Stimulated activated CD4-positive, alpha-beta T cell treated with anti-CD3 and anti-CD28 coated beads, Interleukin-2, amount 100 ng/mL, for 24 hours (primary cell): ENCODE results near the gene RDH16.
A peak's percentile ranks its signal among the peaks of the same experiment; 100 is the strongest.
"Not testable (repeated sequence)": the region's sequence is repeated elsewhere in the genome, so short reads cannot be mapped to it uniquely, and the experiment has no call there.

Experiments
- DNase-seq, 2 donors: peaks; one replicate each; pipeline ENCODE4 v3.0.0-alpha.2; 2020

RDH16 gene

DNA sequence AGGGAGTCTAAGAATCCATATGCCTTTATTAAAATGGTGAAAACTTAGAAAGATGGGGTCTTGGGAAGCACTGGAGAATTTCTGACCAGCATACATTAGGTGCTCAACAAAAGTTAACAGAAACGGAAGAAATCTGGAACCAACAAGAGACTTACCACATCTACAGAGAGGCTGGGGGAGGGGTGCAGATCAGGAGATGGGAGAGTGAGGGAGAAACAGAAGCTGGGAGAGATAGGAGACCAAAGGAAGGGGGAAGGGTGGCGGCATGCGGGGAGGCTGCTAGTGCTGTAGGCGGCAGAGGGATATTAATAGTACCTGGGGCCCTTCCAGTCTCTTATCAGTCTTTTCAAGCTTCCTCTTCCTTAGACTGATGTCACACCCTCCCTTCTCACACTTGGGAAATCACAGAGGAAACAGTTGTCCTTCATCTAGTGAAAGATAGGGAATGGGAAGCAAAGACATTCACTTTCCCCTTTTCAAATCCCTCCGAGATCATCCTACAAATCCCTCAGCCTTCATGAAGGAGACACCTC lies 30.9 kb upstream of the RDH16 start:
- DNase-seq: no peak

DNA sequence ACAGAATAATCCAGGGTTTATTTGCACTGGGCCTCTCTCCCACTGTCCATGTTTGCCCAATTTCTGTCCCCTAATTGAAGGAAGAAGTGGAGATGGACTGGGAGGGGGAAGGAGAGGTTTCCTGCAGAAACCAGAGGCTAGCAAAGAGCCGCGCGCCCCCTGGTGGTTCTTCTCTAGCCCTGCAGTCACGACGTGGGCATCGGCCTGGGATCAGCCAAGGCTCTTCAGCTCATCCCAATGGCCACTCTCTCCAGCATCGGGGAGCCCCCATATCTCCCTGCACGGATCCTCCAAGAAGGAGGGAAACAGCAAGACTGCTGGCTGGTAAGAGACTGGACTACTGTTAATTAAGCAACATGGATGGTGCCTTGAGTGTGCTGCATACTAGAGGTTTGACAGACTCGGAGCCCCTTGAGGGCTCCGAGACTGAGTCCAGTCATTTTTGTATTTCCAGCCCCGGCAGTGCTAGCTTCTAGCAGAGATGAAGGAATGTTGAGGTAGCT lies 30.2 kb upstream of the RDH16 start:
- peak; percentile 82 to 83 for DNase-seq

DNA sequence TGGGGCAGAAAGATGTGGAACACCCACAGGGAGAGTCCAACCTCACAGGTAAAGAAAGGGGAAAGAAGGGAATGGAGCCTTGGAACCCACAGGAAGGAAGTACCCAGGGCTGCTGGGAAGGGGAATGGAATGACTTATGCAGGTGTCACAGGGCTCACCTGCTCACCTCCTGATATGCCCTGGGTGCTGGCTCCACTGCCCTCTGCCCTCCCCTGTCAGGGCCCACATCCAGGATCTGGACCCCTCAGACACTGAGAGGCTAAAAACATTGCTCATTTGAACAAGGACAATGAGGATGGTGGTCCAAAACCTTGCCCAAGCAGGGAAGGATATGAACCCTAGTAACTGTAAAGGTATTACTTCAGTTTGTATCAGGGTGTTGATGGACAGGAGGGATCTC lies 29.6 kb upstream of the RDH16 start:
- DNase-seq: no peak

DNA sequence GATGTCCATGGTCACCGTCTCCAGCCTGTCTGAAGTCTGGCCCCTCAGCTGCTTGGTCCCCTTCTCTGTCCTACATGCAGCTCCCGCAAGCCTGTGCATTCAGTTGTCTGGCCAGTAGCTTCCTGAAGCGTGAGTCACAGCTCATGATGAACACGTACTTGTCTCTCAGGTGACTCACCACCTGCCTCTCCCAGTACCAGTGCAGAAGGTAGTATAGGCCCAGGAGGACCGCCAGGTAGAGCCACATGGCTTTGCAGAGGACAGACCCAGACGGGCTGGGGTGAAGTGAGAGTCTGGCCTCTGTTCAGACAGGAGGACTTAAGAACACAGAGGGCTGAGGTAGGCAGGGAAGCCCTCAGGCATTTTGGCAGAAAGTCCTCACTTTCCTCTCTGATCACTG lies 28.3 kb upstream of the RDH16 start:
- not testable (repeated sequence) for DNase-seq

DNA sequence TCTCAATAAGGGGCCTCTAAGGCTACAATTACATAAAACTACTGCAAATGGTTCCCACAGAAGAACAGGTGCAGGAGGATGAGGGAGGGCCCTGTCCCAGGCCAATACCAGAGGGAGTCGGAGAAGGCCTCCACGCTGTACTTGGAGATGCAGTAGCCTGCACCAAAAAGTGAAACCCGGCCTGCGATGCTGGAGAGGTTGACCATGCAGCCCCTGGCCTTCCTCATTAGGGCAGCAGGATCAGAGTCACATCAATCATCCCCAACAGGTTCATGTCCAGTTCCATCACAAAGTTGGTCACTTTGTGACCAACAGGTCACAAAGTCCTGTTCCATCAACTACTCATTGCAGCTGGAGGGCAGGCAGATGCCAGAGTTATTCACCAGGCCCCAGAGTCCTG lies 26.0 kb upstream of the RDH16 start:
- no peak for DNase-seq

DNA sequence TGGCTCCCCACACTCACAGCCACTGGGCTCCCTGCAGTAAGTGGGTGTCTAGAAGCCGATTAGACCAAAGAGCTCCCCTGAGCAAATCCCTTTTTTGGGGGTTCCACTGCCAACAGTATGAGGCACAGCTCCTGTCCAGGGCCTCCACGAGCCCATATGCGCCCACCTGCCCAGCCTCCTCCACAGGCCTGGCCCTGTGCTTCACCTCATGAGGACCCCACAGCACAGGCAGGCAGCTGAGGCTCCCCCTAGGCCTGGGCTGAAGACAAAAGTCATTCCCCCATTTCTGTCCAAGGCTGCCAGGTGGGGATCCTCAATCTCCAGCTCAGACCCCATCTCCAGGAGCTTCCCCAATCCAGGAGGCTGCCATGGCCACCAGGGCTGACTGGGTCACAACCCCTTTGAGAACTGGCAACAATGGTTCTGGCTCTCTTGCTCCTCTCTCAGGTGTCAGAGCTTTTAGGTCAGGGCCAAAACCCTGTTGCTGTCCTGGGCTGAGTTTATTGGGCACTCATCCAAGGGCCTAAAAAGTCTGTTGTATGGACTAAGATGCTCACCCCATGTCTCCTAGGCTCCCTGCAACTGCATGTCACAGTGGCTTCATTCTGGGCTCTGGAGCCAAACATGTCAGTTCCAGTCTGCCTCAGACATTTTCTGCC lies 25.3 kb upstream of the RDH16 start:
- DNase-seq: not testable (repeated sequence)

DNA sequence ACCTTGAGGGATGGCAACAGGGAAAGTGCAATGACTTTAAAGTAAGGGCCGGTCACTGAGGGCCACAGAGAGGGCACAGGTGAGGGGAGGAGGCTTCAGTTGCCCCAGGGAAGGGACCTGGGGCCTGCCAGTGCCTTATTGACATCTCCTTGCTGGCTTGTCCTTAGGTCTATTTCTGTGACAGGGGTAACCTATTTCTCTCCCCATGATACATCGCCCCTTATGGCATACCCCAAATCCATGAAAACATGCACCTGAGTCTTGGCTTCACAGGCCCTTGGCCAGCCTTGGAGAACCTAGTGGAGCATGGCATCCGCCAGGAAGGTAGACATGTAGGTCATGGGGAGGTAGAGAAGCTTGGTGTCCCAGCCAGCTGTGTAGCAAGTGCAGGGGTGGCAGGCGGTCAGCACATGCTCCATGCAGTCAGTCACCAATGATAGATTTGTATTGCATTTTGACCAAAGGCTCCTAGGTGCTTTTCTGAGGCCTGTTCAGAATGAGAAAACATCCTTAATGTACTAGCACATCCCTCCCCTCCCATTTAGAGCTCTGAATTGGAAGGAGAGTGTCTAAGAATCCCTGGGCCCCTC lies 23.6 kb upstream of the RDH16 start:
- no peak for DNase-seq

DNA sequence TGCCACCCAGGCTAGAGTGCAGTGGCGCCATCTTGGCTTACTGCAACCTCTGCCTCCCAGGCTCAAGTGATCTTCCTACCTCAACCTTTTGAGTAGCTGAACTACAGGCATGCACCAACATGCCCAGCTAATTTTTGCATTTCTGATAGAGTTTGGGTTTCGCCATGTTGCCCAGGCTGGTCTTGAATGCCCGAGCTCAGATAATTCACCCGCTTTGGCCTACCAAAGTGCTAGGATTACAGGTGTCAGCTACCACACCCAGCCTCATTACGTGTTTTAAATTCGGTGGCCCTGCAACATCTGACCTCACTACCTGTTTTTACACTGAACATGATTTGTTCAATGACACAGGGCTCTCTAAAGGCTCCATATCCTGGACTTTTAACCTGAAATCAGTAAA lies 22.9 kb upstream of the RDH16 start:
- no peak for DNase-seq

DNA sequence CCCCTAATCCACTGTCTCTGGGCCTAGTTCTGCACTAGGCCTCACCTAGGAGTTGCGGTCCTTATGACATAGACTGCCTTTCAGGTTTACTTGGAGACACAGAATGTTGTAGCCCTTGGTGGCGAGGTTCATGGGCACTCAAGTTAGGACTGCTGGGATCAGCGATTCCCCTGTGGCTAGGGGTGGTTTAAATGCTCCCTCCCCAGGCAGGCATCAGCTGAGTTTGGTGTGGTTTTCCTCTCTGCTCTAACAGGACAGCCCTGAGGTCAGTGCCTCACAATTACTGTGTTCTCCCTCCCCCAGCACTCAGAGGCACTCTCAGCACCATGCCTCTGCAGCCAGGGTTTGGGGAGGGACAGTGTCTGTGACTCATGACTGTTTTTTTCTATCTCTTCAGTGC lies 22.2 kb upstream of the RDH16 start:
- no peak for DNase-seq

DNA sequence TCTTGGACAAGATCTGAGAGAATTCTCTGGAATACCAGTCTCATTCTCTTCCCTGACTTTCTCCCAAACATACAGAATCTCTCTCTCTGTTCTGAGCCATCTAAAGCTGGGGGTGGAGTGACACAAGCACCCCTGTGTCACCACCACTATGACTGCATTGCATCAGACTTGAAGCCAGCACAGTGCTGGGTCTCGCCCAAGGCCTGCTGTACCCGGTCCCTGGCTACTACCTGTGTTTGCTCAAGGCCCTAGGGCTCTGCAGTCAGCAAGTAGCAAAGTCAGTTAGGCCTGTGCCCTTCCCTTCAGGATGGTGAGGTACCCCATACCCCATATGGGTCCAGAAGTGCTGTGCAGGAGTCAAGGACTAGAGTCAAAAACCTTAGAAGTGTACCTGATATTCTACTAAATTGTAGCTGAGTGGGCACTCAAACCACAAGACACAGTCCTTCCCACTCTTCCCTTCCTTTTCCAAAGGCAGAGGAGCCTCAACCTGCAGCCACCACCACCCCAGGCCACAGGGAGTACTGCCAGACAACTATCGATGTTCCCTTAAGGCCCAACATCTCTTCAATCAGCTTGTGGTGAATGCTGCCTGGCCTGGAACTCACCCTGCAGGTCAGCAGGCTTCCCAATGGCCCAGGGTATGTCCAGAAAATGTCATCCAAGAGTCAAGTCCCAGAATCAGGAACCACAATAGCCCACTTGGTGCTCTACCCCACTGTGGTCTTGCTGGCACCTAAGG lies 21.2 kb upstream of the RDH16 start:
- no peak for DNase-seq

DNA sequence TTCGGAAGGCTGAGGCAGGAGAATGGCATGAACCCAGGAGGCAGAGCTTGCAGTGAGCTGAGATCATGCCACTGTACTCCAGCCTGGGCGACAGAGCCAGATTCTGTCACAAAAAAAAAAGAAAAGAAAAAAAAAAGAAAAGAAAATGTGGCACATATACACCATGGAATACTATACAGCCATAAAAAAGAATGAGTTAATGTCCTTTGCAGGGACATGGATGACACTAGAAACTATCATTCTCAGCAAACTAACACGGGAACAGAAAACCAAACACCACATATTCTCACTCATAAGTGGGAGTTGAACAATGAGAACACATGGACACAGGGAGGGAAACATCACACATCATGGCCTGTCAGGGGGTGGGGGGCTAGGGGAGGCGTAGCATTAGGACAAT lies 20.0 kb upstream of the RDH16 start:
- not testable (repeated sequence) for DNase-seq

DNA sequence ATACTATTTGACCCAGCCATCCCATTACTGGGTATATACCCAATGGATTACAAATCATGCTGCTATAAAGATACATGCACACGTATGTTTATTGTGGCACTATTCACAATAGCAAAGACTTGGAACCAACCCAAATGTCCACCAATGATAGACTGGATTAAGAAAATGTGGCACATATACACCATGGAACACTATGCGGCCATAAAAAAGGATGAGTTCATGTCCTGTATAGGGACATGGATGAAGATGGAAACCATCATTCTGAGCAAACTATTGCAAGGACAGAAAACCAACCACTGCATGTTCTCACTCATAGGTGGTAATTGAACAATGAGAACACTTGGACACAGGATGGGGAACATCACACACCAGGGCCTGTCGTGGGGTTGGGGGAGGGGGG lies 16.8 kb upstream of the RDH16 start:
- DNase-seq: not testable (repeated sequence)

DNA sequence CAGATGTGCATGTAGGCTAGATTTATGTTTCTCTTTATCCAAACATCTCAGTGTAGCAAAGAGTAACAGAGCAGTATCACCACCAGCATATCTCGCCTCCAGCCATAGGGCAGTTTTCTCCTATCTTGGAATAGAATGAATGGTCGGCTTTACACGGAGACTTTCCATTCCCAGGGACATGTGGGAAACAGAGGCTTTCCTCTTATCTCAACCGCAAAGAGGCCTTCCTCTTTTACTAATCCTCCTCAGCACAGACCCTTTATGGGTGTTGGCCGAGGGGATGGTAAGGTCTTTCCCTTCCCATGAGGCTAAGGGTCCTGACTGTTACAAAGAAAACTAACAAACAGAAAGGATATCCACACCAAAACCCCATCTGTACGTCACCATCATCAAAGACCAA lies 11.5 kb upstream of the RDH16 start:
- not testable (repeated sequence) for DNase-seq

DNA sequence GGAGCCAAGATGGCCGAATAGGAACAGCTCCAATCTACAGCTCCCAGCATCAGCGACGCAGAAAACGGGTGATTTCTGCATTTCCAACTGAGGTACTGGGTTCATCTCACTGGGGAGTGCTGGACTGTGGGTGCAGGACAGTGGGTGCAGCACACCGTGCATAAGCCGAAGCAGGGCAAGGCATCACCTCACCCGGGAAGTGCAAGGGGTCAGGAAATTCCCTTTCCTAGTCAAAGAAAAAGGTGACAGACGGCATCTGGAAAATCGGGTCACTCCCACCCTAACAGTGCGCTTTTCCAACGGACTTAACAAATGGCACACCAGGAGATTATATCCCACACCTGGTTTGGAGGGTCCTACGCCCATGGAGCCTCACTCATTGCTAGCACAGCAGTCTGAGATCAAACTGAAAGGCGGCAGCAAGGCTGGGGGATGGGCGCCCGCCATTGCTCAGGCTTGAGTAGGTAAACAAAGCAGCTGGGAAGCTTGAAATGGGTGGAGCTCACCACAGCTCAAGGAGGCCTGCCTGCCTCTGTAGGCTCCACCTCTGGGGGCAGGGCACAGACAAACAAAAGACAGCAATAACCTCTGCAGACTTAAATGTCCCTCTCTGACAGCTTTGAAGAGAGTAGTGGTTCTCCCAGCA lies 8.7 kb upstream of the RDH16 start:
- not testable (repeated sequence) for DNase-seq

DNA sequence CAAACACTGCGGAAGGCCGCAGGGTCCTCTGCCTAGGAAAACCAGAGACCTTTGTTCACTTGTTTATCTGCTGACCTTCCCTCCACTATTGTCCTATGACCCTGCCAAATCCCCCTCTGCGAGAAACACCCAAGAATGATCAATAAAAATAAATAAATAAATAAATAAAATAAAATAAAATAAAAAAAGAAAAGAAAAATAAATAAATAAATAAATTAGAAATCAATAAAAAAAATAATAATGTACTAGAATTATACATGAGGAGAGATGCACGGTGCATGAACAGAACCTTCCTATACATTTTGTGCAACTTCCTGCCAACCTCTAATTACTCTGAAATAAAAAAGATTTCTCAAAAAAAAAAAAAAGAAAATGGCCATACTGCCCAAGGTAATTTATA lies 7.7 kb upstream of the RDH16 start:
- DNase-seq: not testable (repeated sequence)

DNA sequence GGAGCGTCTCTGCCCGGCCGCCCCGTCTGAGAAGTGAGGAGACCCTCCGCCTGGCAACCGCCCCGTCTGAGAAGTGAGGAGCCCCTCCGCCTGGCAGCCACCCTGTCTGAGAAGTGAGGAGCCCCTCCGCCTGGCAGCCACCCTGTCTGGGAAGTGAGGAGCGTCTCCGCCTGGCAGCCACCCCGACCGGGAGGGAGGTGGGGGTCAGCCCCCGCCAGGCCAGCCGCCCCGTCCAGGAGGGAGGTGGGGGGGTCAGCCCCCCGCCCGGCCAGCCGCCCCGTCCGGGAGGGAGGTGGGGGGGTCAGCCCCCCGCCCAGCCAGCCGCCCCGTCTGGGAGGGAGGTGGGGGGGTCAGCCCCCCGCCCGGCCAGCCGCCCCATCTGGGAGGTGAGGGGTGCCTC lies 6.1 kb upstream of the RDH16 start:
- DNase-seq: not testable (repeated sequence)

DNA sequence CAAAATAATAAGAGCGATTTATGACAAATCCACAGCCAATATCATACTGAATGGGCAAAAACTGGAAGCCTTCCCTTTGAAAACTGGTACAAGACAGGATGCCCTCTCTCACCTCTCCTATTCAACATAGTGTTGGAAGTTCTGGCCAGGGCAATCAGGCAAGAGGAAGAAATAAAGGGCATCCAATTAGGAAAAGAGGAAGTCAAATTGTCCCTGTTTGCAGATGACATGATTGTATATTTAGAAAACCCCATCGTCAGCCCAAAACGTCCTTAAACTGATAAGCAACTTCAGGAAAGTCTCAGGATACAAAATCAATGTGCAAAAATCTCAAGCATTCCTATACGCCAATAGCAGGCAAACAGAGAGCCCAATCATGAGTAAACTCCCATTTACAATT lies 4.8 kb upstream of the RDH16 start:
- DNase-seq: not testable (repeated sequence)

DNA sequence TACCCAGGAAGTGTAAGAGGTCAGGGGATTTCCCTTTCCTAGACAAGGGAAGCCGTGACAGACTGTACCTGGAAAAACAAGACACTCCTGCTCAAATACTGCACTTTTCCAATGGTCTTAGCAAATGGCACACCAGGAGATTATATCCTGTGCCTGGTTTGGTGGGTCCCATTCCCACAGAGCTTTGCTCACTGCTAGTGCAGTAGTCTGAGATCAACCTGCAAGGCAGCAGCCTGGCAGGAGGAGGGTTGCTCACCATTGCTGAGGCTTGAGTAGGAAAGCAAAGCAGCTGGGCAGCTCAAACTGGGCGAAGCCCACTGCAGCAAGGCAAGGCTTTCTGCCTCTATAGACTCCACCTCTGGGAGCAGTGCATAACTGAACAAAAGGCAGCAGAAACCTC lies 1.0 kb upstream of the RDH16 start:
- DNase-seq: no peak

DNA sequence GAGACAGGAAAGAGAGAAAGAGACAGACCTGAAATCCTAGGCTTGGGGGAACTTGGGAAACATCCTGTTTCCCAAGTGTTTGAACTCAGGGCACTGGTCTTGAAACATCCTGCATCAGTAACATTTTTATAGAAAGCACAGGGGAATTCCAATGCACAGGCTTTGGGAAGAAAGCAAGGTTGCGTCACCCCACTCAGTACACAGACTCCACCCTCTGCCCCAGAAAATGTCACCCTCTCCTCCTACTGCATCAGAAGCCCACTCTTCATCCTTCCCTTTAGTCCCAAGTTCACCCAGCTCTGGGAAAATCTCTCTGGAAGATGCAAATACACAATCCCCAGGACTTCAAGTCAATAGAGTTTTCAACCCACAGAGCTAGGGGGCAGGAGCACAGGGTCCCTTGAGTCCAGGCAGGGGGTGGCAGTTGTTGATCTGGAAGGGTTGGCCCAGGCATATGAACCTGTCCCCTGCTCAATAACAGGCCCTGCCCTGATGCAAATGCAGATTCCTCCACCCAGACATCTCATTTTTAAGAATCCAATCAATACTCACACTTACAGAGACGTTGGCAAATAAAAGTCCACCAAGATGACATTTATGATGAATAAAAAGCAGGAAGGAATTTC lies 1.7 kb downstream of the RDH16 start:
- DNase-seq: no peak

DNA sequence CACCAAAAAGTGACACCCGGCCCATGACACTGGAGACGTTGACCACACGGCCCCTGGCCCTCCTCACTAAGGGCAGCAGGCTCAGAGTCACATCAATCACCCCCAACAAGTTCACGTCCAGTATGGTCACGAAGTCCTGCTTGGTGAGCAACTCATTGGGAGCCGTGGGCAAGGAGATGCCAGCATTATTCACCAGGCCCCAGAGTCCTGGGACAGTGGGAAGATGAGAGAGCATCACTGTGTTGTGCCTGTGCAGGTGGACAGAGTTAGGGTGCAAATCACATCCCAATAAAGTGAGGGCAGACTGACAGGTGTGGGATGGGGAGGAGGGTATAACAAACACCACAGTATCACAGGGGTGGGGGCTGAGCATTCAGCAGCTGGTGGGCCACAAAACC lies 2.5 kb downstream of the RDH16 start:
- DNase-seq: no peak

DNA sequence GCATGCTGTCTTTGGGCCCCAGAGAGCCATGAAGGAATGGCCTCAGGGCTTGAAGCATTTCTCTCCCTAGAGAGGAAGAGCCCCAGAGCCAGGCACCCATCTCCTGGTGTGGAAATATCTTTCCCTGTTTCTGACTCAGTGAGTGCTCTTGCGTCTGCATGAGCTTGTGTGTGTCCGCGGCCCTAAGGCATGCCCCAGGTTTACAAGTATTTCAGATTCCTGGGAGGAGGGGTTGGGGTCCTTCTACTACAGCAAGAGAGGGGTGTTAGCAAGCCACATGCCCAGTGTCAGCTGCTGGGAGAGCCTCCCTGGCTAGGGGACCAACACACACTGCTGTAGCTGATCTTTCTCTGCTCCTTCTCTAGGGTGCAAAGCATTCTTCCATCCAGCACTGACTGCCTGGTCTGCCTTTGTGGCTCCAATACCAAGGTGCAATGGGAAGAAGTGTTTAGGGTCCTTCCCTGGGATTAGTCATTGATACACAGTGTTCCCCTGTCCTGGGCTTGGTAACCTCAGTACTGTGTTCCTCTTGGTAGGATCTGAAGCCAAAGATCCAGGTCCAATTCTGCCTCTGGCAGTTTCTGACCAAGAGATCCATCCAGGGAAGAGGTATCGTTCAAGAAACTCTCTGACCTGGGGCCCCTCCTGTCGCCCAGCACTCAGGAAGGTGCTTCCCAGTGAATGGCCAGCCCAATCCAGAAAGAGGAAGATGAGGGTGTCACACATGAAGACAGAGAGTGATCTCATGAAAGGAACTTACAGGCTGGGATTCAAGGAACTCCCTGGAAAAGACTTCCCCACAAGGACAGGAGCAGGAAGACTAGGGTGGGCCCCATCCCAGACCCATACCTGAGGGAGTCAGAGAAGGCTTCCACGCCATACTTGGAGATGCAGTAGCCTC lies 3.1 kb downstream of the RDH16 start:
- no peak for DNase-seq

DNA sequence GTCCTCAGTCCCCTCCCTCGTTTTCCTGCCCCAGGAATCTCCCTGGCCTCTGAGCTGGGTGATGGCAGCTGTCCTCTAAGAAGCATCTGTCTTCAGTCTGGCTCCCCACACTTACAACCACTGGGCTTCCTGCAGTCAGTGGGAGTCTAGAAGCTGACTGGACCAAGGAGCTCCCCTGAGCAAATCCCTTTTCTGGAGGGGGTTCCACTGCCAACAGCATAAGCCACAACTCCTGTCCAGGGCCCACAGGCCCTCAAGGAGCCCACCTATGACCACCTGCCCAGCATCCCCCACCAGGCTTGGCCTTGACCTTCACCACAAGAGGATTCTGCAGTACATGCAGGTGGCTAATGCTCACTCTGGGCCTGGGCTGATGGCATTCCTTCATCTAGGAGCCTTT lies 4.1 kb downstream of the RDH16 start:
- no peak for DNase-seq
